HepG2 (cell line): ENCODE results near the gene LY6G5B. TPM values are rescaled to one million over a fixed set of nuclear protein-coding genes. Genes with fewer than 3 reads are reported as not detected.
A peak's percentile ranks its signal among the peaks of the same experiment; 100 is the strongest.

Experiments
- AHDC1 ChIP-seq: sonication (generic); formaldehyde crosslinking; IDR thresholded peaks from 2 replicates; pipeline ENCODE4 v1.5.1; 2020; ENCODE audit warnings: mild to moderate bottlenecking, missing genetic modification reagents, borderline replicate concordance
- ATF7-NPFF ChIP-seq: sonication (generic); formaldehyde crosslinking; IDR thresholded peaks from 2 replicates; pipeline ENCODE4 v1.8.1; 2023; ENCODE audit warnings: mild to moderate bottlenecking, low read depth, missing genetic modification reagents, moderate library complexity
- CCDC6 ChIP-seq: sonication (generic); formaldehyde crosslinking; IDR thresholded peaks from 2 replicates; pipeline ENCODE4 v1.8.1; 2022; ENCODE audit warnings: mild to moderate bottlenecking, missing genetic modification reagents, moderate library complexity
- MLLT10 ChIP-seq: sonication (generic); formaldehyde crosslinking; IDR thresholded peaks from 2 replicates; pipeline ENCODE4 v1.4.0; 2020; ENCODE audit warnings: missing genetic modification reagents
- NCOR1 ChIP-seq: fragments of 200-600 bp; sonication (generic); IDR thresholded peaks from 2 replicates; pipeline ENCODE4 v1.7.0; 2017; ENCODE audit warnings: antibody characterized with exemption, low read length, borderline replicate concordance
- PCBP2 ChIP-seq: fragments of 200-400 bp; formaldehyde crosslinking; optimal IDR thresholded peaks from 2 replicates; pipeline ENCODE3; 2018; ENCODE audit warnings: low read length, low read depth; ENCODE audit not compliant: poor library complexity, severe bottlenecking
- ZNF225 ChIP-seq: sonication (generic); formaldehyde crosslinking; IDR thresholded peaks from 2 replicates; pipeline ENCODE4 v1.4.0; 2020; ENCODE audit warnings: mild to moderate bottlenecking, missing genetic modification reagents
- ZNF234 ChIP-seq: sonication (generic); formaldehyde crosslinking; conservative IDR thresholded peaks from 2 replicates; pipeline ENCODE4 v1.5.1; 2020; ENCODE audit warnings: mild to moderate bottlenecking, missing genetic modification reagents
- ZNF44 ChIP-seq: sonication (generic); formaldehyde crosslinking; IDR thresholded peaks from 2 replicates; pipeline ENCODE4 v1.5.1; 2020; ENCODE audit warnings: mild to moderate bottlenecking, missing genetic modification reagents
- ZNF550 ChIP-seq: sonication (generic); formaldehyde crosslinking; IDR thresholded peaks from 2 replicates; pipeline ENCODE4 v1.4.0; 2020; ENCODE audit warnings: mild to moderate bottlenecking, missing genetic modification reagents, borderline replicate concordance
- ZNF839 ChIP-seq: sonication (generic); formaldehyde crosslinking; IDR thresholded peaks from 2 replicates; pipeline ENCODE4 v1.4.0; 2020; ENCODE audit warnings: missing genetic modification reagents, mild to moderate bottlenecking, borderline replicate concordance
- ZSCAN30 ChIP-seq: sonication (generic); formaldehyde crosslinking; IDR thresholded peaks from 2 replicates; pipeline ENCODE4 v1.5.0; 2020; ENCODE audit warnings: mild to moderate bottlenecking, missing genetic modification reagents
- polyA plus RNA-seq, 8 experiments: library from polyadenylated mRNA; depleted of rRNA in 3 of 8; stranded (reverse) in 7 of 8; unstranded in 1 of 8; fragments of >200 nt; fragmentation: Illumina TruSeq in 4 of 8; extraction: Trizol in 4 of 8; gene quantifications; 2 replicates each; pipeline versions ENCODE4 v1.2.1 to v1.2.3, GENCODE V29; 2011 to 2016; ENCODE audit warnings: low read depth in 4 of 8, missing spikeins in 1 of 8, mixed read lengths in 1 of 8; ENCODE audit not compliant: insufficient read depth in 1 of 8
- total RNA-seq, 5 experiments: library from RNA; depleted of rRNA; stranded (reverse); fragments of >200 nt; fragmentation: Illumina TruSeq; extraction: Trizol; gene quantifications; 2 replicates each; pipeline ENCODE4 v1.2.3, GENCODE V29; 2016; ENCODE audit warnings: low read depth in 1 of 5
- TF ChIP-seq, protein P1 (sequence below): sonication (generic); formaldehyde crosslinking; IDR thresholded peaks from 2 replicates; pipeline ENCODE4 v1.4.0; 2020; ENCODE audit warnings: mild to moderate bottlenecking, missing genetic modification reagents
- TF ChIP-seq, protein P2 (sequence below): sonication (generic); formaldehyde crosslinking; IDR thresholded peaks from 2 replicates; pipeline ENCODE4 v1.8.0; 2023; ENCODE audit warnings: mild to moderate bottlenecking, missing genetic modification reagents

Gene LY6G5B
- total and polyA plus RNA-seq, 2 of the 13 experiments (the other 11 are each of a cell fraction or from before 2014, with no cell fraction given): 7.8 to 15.7 TPM

DNA sequence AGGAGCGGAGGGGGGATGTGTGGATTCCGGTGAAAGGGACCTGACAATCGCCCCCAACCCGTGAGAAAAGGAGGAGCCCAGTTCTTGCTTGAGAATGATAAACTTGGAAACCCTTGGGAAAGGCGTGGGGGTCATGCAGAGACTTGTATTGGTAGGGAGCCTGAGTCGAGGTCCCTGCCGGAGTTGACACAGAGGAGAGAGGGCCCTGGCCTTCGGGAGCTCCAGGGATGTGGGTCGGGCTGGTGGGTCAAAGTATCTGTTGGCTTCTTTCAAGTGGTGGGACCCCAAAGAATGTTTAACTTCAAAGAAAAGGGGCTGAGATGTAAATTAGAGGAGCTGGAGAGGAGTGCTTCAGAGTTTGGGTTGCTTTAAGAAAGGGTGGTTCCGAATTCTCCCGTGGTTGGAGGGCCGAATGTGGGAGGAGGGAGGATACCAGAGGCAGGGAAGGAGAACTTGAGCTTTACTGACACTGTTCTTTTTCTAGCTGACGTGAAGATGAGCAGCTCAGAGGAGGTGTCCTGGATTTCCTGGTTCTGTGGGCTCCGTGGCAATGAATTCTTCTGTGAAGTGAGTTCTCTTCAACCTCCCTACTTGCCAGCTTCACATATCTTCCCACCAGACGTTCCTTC is 3.3 kb upstream of the LY6G5B start (continued):
- TF ChIP-seq, protein P1, sequence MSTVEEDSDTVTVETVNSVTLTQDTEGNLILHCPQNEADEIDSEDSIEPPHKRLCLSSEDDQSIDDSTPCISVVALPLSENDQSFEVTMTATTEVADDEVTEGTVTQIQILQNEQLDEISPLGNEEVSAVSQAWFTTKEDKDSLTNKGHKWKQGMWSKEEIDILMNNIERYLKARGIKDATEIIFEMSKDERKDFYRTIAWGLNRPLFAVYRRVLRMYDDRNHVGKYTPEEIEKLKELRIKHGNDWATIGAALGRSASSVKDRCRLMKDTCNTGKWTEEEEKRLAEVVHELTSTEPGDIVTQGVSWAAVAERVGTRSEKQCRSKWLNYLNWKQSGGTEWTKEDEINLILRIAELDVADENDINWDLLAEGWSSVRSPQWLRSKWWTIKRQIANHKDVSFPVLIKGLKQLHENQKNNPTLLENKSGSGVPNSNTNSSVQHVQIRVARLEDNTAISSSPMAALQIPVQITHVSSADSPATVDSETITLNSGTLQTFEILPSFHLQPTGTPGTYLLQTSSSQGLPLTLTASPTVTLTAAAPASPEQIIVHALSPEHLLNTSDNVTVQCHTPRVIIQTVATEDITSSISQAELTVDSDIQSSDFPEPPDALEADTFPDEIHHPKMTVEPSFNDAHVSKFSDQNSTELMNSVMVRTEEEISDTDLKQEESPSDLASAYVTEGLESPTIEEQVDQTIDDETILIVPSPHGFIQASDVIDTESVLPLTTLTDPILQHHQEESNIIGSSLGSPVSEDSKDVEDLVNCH (CRISPR knock-in tag): peak; percentile 1; the same call in 1 of the 2 replicates
- TF ChIP-seq ZSCAN30 (CRISPR knock-in tag) (peak; percentile 69; the same call in 1 of the 2 replicates), ZNF44 (CRISPR knock-in tag) (0 out of 2 replicates have a peak, but pooled peaks have one; percentile 30), ZNF234 (CRISPR knock-in tag) (no peak), ZNF839 (CRISPR knock-in tag) (0 out of 2 replicates have a peak, but pooled peaks have one; percentile 39), ZNF550 (0 out of 2 replicates have a peak, but pooled peaks have one; percentile 86), MLLT10 (CRISPR knock-in tag) (no peak), ZNF225 (CRISPR knock-in tag) (0 out of 2 replicates have a peak, but pooled peaks have one; percentile 83), PCBP2 (no peak), NCOR1 (peak; percentile 15; the same call in 1 of the 2 replicates), ATF7-NPFF (CRISPR knock-in tag) (0 out of 2 replicates have a peak, but pooled peaks have one; percentile 2), AHDC1 (CRISPR knock-in tag) (0 out of 2 replicates have a peak, but pooled peaks have one; percentile 38), CCDC6 (CRISPR knock-in tag) (no peak)
- TF ChIP-seq, protein P2, sequence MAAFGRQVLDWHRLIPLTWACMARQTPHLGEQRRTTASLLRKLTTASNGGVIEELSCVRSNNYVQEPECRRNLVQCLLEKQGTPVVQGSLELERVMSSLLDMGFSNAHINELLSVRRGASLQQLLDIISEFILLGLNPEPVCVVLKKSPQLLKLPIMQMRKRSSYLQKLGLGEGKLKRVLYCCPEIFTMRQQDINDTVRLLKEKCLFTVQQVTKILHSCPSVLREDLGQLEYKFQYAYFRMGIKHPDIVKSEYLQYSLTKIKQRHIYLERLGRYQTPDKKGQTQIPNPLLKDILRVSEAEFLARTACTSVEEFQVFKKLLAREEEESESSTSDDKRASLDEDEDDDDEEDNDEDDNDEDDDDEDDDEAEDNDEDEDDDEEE (CRISPR knock-in tag): peak; percentile 61; the same call in 1 of the 2 replicates
